OCI-M2 (cell line): Measurements from ENCODE around the gene TLK1.

Experiments
- DNase-seq: peaks from one replicate; lab custom pipeline; 2025; ENCODE audit not compliant: unreplicated experiment; lab: John Stamatoyannopoulos, UW

Gene TLK1

DNA sequence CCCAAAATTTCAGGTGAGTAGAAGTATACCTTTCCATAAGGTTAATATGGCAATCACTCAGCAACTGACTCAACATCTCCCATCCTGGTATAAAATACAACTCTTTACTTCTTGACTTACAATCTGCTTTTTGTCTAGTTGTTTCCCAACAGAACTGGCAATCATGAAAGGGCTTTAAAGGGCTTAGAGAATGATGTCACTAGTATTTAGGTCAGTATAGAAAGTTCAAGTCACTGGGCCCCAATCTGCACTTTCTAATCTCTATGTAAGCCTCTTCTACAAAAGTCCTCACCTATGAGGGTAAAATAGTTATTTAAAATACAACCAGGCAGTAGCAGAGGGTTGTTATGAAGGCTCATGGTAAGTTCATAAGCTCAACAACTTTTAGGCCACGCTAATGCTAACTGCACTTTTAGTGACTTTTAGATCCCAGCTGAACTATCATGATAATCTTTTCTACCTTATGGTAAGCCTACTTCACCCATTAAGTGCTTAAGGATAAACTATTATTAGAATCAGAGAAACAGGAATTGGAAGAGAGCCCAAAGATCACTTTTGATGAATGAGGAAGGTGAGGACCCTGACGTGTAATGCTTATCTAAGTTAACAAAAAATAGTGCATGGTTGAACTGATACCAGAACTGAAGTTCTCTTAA lies 152.0 kb downstream of the TLK1 start:
- no peak for DNase-seq

DNA sequence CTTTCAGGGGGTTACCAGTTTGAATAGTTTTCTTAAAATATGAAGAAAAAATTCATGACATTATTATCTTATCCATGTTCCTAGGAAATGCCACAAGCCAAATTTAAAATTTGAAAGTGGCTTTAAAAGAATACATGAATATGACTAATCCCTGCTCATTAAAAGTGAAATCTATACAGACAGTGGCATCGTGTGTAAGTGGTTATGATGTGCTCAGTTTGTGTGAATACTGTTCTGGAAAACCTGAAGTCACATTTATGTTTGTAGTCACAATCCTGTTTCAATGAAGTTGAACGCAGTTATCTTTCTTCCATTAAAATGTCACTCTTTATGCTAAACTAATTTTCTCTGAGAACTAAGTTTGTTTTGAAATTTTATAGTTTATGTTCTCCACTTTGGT lies 155.9 kb downstream of the TLK1 start:
- no peak for DNase-seq

DNA sequence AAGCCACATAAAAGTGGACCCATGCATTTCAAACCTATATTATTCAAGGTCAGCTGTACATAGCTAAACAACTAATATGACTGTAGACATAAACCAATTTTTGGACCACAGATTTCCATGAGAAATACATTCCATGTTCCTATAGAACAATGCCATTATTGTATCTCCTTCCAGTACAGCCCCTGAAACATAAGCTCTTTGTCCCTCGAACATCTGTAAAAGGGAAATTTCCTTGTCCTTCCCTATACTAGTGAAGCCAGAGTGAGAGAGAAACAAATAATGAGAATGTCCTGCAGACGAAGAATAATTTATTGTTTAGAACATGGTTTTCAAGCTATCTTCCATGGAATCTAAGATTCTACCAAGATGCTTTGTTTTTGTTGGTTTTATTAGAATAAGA lies 156.3 kb downstream of the TLK1 start:
- no peak for DNase-seq

DNA sequence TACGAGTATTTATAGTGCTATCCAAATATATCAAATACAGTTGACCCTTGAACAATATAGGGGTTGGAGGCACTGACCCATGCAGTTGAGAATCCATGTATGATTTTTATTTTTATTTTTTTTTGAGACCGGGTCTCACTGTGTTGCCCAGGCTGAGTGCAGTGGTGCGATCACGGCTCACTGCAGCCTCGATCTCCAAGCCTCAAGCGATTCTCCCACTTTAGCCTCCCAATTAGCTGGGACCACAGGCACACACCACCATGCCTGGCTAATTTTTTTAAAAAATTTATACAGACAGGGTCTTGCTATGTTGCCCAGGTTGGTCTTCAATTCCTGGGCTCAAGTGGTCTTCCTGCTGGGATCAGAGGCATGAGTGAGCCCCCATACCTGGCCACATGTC lies 161.0 kb downstream of the TLK1 start:
- DNase-seq = no peak

DNA sequence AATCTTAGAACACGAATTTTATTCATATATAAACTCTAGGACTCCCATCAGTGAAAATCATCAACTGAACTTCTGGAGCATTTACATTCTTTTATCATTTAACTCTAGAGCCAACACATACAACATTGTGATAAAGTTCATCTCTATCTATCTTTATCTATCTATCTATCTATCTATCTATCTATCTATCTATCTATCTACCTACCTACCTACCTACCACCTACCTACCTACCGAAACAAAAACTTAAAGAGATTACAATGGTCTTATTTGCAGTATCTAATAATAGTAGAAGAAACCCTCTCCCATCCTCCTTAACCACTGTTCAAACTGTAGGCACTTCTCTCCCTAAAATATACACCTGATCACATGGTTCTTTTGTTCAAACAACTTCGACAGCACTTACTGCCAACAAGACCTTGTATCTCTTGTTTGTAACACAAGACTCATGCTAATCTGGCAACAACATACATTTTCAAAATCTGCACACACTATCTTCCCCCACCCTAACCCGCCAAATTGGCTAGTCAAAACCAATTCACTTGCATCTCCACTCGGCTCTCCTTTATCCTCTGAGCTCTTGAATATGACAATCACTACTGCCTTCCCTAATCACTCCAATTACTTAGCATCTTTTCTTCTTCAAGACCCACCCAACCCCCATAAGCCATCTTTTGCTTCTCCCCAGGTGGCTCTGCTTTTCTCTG lies 162.6 kb downstream of the TLK1 start:
- DNase-seq = no peak

DNA sequence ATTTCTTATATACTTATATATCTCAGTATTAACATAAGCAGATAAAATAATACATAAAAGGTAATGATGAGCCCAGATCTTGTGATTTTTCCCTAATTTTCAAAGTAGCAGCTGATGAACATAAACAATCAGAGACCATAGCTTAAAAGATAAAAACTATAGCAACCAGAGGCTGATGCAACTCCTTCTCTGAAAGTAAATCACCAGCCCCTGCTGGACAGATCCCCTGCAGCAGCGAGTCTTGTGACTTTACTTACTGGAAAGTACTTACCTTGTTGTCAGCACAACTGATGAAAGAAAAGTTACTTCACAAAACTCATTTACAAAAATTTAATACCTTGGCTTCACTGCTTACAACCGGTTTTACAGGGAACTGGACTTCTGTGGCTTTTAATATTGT lies 164.4 kb downstream of the TLK1 start:
- no peak for DNase-seq

DNA sequence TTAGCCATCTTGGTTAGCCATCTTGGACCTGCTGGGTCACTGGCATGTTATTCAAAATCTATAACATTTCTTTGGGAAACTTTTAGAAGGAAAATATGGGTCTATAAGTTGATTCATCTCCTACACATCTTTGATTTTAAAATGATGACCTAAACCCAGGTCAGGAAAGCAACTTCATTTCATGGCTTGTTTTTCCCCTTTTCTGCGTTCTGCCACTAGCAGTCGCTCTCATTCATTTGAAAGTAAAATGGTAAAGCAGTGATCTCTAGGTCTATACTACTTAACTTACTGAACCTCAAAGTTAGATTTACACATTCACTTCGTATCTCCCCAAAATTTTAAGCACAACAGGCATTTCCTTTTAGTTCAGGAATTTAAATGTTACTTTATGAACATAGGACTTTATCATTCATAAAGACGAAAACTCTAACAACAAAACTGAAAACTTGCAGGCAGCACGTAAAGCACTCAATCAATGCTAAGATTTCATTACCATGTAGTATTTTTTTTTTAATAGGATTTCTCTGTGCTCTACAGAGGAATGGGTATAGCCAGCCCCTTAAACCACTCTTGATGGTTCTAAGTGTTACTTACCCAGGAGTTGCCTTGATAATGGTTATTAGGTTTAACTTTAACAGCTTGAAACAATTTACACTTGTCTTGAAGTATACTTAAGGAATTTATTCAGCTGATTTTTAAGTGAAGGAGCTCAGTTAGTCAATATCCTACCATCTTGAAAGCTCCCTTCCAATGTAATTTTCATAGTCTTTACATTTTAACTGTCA lies 169.1 kb downstream of the TLK1 start:
- no peak for DNase-seq

DNA sequence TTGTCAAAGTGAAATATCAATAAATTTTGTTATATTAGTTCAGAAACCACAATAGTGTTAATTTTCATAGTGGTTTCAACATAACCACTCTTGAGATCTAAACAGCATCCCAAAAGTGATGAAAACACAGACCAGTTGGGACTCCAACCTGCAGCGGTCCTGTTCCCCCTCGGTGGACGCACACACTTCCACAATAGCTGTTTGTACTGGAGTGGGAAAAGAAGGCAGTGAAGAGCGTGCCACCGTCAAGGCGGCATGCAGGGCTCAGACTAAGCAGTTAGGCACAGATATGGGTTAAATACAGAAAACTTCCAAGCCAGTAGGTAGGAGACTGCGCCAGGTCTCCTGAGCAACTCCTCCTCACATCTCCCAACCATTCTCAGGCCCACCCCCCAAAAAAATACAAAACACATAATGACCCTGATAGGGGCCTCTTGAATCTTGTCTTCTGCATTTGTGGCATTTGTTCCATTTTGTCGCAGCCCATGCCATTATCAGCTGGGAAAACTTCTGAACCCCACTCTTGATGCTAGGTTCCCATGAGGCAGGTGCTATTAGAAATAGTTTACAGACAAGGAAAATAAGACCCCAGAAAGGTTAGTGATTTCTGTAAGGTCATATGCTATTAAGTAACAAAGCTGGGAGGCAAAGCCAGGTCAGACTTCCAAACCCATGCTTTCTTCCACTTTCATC lies 174.0 kb downstream of the TLK1 start:
- no peak for DNase-seq

DNA sequence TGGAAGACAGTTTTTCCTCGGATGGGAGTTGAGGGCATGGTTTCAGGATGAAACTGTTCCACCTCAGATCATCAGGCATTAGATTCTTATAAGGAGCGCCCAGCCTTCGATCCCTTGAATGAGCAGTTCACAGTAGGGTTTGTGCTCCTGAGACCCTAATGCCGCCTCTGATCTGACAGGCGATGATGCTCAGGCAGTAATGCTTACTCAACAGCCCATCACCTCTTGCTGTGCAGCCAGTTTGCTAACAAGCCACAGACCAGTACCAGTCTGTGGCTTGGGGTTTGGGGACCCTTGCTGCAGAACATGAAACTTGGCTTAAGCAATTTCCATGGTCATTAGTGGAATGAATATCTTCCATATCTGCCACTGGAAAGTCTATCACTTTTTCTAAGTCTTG lies 175.3 kb downstream of the TLK1 start:
- no peak for DNase-seq

DNA sequence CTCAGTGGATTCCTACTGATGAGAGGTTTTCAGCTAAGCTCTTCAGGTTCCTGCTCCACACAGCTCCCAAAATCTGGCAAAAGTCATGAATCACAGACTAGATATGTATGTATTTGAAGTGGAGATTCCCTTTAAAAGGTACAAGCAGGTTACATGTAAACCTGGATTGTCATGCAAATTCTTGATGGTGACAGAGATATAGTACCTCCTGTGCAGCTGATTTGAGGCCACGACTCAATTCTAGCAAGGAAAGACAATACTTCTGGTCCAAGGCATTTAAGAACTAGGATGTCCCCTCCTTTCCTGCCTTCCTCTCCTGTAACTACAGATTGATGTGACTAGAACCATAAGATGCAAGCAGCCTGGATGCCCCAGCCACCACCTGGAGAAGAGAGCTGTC lies 176.6 kb downstream of the TLK1 start:
- no peak for DNase-seq

DNA sequence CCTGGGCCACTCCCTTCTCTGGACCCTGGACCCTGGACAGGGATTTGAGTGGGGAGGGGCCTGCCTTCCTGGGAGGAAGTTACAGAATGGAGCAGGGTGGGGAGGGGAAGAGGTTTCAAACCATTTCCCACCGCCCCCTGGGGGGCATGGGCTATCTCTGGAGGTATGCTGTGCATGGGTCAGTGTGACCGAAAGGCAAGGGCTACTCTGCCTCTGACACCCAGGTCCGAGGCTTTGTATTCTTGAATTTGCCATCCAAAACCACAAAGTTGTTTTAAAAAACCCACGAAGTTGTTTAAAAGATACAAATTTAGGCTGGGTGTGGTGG lies 184.8 kb downstream of the TLK1 start:
- DNase-seq = no peak

DNA sequence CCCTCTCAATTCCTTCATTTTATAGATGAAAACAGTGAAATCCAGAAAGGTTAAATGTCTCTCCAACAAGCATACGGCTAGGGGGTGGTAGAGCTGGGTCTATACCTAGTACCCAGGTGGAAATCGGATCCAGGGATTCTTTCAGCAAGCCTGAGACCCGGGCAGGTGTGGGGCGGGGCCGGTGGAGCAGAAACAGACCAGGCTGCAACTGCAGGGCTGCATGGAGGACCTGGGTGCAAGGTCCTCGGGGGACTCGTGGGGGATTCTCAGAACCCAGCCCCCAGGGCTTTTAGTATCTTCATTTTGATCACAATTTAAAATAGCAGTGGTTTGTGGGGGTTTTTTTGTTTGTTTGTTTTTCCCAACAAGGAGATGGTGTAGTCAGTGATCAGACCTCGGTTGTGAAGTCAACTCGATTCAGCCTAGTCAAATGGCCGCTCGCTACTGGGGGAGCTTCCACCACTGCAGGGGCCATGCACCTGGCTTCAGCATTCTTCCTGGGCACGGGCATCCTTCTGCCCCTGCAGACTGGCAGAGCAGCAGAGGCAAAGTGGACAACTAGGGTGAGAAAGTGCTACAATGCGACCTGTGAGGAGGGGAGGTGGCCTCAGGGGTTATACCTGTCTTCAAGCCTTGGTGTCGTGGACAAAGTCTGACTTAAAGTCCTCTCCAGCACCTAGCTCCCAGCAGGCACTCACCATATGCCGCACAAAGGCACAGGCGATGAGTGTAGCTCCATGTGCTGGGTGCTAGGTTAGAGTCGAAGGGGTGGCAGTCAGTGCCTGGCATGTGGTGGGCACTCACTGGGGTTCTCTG lies 185.4 kb downstream of the TLK1 start:
- no peak for DNase-seq

DNA sequence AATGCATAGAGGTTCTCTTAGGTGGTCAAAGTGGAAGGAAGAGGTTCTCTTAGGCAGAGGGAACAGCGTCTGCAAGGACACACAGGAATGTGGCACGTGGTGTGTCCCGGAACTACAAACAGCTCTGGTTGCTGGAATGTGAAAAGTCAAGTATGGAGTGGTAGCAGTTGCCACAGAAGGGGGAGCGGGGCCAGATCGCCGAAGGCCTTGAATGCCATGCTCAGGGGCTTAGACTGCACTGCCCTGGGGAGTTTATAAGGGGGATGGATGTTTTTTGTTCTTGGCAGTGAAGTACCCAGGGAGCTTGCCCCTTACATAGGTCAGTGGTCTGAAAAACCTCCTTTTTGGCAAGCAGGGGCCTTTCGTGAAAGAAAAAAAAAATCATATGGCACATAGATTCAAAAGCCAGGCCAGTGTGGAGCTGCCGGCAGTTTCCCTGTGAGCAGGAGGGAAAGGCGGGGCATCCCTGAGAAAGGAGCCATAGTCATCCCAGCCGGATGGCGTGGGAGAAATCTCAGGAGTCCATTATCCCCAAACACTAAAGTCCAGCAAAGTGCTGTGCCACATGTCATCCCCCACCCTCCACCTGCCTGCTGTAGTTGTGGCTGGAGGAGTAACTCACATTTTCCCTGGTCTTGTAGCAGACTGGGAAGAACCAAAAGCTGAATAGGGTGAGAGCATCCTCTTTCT lies 186.2 kb downstream of the TLK1 start:
- DNase-seq = no peak

DNA sequence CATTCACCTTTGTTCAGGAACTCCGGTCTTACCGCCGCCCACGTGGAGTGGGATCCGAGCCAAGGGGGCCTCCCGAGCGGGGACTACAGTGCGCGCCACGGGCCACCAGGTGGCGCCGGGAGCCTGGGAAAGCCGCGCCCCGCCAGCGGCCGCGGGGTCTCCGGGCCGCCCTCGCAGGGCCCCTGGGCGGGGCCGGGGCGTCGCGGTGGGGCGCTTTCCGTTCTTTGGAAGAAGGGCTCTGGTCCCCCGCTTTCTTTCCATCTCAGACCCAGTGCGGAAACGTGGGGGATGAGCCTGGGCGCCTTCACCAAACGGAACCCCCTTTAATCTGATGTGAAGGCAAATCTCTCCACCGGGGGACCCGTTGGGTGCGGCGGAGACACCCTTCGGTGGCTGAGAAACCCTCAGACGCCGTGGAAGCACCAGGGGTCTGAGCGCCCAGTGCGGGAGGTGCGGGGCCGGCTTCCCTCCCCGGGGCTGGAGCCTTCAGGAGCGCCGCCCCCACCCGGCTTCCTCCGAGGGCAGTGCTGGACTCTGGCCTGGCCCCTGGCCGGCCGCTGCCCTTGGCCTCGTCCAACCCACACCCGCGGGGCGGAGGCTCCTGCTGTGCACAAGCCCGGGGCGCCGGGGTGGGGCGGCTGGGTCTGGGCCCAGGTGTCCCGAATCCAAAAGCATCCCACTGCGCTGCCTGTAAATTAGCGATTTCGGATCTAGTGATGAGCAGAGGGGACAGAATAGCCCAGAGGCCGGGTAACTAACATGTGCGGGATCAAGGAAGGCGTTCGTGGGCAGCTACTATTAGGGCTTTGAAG lies 187.0 kb downstream of the TLK1 start:
- DNase-seq = no peak

DNA sequence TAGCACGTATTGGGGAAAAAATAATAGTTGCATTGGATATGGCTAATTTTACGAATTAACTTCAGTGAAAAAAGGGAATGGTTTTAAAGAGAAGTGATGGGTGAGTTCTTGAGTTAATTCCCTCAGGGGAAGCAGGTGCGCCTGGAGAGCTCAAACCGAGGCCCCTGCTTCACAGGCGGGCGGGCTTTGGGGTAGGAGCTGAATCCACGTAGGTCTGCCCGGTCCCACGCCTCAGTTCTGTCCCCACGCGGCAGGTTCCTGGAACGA lies 187.5 kb downstream of the TLK1 start:
- no peak for DNase-seq

DNA sequence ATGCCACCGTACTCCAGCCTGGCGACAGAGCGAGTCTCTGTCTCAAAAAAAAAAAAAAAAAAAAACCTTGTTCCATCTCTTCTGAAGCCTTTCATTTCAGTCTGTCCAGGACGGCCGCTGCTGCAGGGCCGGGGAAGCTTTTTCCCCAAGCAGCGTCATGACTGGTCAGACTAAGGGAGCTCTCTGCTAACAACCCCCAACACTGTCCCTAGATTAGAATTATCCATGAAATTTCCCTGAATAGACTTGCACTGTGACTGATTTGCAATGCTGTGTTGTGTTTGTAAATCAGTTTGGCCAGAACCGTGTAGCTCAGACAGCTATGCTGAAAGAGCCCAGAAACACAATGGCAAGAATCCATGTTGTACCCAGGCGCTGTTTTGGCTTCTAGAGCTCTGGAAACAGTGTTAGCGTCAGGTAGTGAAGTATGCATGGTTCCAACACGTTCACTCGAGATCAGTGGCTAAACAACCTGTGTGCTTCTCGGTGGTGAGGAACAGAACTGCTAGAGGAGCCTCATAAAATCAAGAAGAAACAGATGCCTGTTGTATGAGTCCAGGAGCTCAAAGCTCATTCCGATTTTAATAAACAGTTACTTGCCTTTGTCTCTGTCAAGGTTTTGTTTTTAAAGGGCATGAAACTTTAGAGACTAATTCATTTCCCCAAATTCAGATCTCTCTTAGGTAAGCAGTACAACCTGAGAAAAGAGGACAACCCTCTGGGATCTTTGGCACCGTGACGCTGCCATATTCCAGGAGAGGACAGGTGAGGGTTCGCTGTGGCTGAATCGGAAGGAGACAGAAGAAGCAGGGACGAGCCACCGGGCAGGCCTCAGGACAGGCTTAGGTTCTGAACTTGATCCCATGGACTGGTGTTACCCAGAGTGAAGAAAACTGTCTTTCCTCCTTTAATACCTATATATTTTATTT lies 188.1 kb downstream of the TLK1 start:
- DNase-seq = no peak

DNA sequence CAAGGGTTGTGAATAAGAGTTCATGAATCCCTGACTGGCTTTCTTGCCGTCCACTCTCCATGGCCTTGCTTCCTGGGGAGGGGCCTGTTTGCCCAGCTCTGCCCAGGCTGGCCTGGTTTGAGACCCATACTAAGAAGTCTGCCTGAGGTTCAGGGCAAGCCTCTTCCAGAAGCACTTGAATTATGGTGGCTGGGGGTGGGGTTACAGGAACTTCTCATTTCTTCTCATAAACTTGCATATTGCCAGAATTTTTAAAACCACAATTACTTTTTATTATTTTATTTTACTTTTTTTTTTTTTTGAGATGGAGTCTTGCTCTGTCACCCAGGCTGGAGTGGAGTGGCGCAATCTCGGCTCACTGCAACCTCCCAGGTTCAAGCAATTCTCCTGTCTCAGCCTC lies 189.6 kb downstream of the TLK1 start:
- DNase-seq = no peak

DNA sequence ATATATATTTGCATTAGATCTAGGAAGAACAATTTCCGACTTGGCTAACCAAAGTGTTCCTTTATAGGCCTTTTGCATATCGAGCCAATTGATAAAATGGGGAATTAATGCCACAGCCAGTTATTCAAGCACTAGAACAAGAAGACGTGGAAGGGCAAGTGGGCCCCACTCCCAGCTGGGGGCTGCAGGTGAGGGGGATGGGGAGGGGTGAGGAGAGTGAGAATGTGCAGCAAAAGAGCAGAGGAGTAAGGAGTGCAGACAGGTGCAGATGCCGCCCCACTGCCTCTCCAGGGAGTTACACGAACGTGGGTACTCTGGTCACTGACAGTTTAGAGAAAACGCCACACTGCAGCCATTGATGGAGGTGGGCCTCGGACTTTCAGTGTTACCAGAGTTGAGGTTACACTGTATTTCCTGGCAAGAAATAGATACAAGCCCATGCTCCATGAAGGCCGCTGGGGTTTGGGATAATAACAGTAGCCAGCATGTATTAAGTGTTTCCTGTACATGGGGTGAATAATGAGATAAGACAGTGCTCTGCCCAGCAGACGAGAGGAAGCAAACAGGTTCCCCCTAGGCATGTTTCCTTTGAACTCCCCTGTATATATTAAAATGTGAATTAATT lies 190.7 kb downstream of the TLK1 start:
- DNase-seq = no peak
